GM18873 (cell line): Measurements from ENCODE around the gene TUFT1.

Experiments used
- ATAC-seq: cut with Tn5 transposase; IDR thresholded peaks from one replicate; pipeline ENCODE4 v1.9.1; 2021; ENCODE audit warnings: mild to moderate bottlenecking, moderate library complexity, moderate number of reproducible peaks; ENCODE audit not compliant: unreplicated experiment, low FRiP score

TUFT1 gene, protein sequence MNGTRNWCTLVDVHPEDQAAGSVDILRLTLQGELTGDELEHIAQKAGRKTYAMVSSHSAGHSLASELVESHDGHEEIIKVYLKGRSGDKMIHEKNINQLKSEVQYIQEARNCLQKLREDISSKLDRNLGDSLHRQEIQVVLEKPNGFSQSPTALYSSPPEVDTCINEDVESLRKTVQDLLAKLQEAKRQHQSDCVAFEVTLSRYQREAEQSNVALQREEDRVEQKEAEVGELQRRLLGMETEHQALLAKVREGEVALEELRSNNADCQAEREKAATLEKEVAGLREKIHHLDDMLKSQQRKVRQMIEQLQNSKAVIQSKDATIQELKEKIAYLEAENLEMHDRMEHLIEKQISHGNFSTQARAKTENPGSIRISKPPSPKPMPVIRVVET

DNA sequence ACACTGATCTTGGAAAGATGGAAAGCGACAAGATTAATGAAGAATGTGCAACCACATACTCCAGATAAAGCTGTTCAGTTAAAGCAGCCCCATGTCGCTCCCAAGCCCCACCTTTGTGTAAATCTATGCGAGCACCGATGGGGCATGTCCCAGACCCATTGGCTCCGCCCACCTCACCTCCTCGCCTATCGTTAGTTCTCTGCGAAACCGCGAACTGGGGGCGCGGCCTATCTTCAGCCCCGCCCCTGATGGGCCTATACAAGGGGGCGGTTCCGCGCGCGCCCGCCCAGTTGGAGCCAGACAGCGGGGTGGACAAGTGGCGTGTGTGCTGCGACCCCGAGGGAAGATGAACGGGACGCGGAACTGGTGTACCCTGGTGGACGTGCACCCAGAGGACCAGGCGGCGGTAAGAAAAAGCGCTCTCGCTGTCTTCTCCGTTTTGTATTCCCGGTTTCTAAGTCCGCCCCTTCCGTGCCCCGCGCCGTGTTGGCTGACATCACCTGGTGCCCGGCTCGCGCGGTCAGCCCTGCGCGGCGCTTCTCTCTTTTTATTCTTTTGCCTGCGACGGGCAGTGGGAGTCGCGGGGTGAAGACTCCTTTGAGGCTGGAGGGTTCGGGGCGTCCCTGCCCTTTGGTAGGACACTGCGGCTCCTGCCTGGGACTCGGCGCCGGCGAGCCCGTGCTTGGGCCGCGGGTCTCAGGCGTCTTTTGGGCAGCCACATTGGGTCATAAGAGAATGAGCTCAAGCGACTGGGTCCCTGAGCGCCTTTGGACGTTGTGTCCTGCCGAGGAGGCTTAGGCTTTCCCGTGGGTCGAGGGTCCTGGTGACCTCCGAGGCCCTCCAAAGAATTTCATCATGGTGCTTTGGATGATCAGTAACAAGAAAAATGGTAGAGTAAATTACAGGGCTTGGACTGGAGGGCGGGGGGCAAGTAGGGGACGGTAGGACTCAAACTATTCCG lies at the start of gene TUFT1:
Gene TUFT1 (plus strand): TSS at position 289 of the 961 bp plus-strand sequence. CDS start 58 bp downstream, at position 347.
- peak; percentile 89 for ATAC-seq

DNA sequence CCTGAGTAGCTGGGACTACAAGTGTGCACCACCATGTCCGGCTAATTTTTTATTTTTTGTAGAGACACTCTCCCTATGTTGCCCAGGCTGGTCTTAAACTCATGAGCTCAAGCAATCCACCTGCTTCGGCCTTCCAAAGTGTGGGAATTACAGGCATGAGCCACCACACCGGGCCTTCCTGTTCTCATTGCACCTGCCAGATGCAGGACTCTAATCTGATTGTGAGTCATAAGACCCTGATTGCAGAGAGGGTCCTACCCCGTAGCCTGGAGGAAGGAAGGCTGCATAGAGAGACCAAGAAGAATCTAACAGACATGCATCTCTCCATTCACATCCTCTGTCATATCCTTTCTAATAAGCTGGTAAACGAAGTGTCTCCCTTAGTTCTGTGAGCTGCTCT lies 48.5 kb upstream of the TUFT1 start:
- no peak for ATAC-seq

DNA sequence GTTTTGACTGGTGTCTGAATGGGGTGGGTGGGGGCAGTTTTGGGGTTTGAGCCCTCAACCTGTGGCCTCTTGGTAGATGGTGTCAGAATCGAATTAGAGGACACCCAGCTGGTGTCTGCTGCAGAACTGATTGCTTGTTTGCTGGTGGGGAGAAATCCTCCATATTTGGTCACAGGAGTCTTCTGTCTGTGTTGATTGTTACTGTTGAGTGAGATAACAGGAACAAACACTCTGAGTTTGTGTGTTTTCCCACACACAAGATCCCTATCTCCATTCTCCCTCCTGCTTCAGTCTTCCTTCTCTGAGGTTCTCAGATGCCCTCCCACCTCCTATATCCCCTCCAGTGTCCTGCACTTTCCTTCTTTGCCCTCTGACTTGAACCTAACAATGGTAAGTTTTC lies 48.0 kb upstream of the TUFT1 start:
- ATAC-seq, result no peak

DNA sequence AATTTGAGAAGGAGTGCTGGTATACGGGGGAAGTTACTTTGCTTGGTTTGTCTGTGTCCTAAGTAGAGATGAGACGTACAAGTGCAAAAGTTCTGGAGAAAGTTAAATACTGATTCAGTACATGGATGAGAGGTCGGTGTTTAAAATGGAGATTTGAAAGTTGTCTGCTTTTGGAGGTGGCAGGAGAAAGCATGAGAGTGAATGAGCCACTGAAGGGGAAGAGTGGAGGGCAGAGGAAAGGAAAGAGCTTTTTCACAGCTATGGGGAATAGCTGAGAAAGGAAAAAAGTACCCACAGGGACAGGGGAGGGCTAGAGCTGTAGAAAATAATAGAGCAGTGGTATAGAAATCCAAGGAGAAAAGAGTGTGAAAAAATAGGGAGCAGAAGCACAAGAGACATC lies 47.1 kb upstream of the TUFT1 start:
- no peak for ATAC-seq

DNA sequence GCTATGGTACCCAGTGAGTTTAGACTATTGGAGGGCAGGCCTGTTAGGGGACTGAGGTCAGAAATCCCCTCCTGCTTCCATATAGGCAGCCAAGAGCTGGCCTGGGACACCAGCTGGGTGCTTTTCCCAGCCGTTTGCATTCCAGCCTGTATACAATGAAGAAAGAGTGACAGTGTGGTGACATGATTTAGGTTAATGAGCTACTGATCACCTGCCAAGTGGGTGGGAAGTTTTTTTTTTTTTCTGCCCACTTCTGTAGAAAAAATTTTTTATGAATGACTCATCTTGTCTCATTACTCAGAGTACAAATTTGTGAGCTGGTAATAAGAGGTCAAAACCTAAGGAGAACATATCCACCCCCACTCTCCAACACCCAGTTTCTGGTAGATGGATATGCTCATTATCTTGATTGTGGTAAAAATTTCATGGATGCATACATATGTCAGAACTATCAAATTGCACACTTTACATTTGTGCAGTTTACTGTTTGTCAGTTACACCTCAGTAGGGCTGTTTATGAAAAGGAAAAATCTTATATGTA lies 45.3 kb upstream of the TUFT1 start:
- ATAC-seq, result no peak

DNA sequence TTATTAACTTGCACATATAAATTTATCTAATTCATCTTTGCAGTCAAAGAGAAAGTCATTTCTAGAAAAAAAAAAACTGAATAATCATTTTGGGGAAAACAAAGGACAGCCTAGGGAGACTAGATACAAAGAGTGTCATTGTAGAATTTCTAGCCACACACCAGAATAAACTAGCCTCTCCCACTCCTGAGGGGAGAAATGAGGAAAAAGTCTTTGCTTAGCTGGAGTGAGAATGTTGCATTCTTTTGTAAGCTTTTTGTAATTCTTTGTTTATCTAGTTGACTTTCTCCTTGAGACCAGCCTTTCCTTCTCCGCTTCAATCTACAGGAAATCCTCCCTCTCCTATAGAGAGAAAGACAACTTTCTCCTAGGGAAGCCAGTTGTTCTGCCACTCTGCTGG lies 44.8 kb upstream of the TUFT1 start:
- ATAC-seq, result no peak

DNA sequence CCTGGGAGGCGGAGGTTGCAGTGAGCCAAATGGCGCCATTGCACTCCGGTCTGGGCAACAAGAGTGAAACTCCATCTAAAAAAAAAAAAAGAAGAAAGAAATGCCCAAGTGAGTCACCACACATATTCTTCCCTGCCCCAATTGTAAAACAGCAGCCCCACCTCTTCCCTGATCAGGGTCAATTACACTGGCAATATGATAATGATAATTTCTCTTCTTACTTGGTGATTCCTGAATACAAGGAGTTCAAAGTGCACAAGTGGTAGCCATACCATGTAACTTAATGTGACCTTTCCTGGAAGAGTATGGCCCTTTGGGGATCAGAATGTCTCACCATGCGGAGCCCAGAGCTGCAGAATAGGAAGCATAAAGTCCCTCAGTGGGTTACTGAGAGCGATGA lies 40.7 kb upstream of the TUFT1 start:
- ATAC-seq, result no peak

DNA sequence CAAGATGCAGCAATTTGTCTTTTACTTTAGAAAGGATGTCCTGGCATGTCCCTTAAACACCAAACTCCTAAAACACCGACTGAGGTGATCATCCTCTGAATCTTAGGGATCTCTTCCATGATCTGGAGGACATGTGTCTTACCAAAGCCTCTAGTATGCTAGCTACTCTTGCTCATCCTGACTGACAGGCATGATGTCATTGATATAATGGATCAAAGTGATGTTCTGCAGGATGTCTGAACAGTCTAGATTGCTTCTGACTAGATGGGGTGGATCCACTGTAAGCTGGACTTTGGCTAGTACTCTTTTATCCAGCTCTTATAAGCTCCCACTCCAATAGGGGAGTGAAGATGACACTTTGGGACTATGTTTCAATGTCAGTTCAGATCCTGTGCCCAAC lies 40.2 kb upstream of the TUFT1 start:
- ATAC-seq, result no peak

DNA sequence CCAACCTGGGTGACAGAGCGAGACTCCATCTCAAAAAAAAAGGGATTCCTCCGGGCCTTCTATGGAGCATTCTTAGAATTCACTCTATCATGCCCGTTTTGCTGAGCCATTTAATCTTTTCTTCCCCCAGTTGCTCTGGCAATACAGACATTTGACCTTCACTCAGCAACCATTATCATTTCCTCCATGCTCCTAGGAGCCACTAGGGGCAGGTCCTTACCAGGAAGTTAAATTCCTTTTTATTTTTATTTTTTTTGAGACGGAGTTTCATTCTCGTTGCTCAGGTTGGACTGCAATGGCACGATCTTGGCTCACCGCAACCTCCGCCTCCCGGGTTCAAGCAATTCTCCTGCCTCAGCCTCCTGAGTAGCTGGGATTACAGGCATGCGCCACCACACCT lies 38.6 kb upstream of the TUFT1 start:
- ATAC-seq, result no peak

DNA sequence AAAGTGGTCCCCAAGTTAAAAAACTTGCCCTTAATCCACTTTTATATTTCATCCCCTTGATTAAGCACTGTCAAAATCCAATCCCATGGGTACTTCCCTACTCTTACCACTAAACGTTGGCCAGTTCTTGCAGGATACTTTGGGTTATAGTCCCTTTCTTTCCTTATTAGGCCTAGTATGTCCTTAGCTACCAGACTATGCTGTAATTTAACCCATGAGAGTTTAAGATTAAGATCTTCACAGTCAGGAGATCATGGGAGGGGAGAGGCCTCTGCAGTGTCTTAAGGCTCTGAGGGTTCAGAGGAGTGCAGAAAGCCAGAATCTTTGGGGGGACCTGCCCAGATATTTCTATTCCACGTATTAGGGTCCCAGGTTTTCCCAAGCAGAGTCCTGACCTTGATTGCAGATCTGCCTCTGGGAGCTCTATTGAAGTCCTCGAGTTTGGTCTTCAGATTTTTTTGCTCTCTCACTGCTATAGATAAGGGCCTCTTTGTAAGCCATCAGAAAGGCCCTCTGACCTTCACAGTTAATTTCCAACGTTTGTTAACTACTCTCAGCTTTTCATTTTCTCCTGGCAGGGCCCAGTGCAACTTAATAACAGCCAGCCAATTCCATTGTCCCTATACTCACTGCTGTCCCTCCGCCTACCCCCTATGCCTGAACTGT lies 37.9 kb upstream of the TUFT1 start:
- ATAC-seq, result no peak

DNA sequence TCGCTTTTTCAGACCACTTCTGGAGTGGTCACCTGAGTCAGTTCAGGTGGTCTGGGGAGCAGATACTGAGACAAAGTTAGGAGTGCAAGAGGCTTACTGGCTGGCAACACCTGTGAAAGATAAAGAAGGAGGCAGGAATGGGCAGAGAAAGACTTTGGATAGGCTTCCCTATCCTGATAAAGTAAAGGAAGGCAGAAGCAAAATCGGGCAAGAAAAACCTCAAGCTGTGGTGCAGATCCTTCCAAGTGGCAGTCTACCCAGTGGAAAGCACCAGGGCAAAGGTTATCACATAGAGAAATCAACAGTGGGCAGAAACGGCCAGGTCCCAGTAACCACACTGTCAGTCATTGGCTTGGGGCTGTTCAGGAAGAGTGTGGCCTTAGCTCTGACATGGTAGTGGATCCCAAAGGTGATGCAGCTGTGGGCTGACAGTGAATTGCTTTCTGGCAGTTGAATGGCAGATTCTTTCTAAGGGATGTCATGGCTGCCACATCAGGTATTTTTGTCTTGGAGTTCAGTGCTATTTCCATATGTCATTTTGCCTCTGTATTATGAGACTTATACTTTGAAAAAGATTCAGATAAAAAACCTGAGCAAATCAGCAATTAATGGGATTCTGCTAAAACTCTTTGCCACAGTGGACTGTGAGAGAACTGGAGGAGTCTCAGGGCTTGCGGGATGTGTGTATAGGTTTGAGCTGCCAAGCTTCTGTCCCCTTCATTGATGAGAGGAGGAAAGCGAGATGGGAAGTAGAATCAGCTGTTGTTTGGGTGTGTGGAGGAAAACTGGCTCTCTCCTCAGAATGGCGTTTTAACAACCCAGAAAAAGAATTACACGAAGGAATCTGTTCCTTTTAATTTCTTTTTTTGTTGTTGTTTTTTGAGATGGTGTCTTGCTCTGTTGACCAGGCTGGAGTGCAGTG lies 37.0 kb upstream of the TUFT1 start:
- ATAC-seq, result no peak

DNA sequence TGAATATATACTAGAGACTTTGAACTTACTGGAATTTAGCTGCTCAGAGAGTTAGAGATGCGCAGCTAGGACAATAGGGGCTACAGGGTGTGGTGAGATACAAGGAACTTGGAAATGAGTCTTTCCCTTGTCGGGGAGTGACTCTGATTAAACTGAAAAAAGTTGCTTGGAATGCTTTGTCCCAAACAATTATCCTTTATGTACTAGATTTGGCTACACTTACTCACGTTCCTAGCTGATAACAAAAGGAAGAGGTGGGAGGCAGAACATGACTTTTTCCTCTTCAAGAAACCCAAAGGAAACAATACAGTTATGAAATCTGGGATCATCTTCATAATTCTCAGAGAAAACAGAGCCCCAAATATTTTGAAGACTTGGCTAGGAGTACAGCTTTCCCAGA lies 35.9 kb upstream of the TUFT1 start:
- ATAC-seq, result no peak

DNA sequence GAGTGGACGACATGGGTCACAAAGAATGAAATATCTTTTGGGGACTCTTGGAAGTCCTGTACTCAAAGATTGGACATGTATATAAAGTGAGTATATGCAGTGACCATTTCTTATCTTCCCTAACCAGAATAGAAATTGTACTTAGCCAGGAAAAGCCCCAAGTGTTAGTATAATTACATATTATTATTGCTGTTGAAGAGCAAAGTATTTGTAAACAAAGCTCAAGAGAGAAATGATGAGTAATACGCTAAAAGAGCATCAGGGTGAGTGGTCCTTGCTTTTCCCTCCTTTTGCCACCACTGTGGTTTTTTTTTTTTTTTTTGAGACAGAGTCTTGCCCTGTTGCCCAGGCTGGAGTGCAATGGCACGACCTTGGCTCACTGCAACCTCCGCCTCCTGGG lies 35.4 kb upstream of the TUFT1 start:
- ATAC-seq, result no peak

DNA sequence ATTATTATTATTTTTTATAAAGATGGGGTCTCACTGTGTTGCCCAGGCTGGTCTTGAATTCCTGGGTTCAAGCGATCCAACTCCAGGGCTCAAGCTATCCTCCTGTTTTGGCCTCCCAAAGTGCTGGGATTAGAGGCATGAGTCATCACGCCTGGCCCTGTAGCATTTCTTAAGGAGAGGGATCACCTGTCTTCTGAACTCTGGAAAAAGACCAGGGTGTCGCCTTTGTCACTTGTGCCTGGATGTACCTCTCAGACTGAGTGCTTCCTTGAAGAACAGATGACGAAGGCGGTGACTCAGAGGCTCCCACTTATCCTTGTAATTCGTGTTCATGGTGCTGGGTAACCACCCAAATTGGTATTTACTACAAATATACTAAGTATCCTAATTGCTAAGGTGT lies 31.3 kb upstream of the TUFT1 start:
- no peak for ATAC-seq

DNA sequence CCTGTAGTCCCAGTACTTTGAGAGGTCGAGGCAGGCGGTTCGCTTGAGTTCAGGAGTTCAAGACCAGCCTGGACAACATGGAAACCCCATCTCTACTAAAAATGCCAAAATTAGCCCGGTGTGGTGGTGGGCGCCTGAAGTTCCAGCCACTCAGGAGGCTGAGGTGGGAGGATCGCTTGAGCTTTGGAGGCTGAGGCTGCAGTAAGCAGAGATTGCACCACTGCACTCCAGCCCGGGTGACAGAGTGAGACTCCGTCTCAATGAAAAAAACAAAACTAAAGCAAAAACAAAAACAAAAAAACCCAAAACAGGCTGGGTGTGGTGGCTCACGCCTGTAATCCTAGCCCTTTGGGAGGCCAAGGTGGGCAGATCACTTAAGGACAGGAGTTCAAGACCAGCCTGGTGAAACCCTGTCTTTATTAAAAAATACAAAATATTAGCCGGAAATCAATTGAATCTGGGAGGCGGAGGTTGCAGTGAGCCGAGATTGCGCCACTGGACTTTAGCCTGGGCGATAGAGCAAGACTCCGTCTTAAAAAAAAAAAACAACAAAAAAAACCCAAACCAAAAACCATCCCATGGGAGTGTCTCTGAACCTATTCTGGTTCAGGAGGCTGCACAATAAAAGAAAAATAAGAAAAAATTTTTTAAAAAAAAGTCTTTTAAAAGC lies 30.6 kb upstream of the TUFT1 start:
- ATAC-seq, result no peak

DNA sequence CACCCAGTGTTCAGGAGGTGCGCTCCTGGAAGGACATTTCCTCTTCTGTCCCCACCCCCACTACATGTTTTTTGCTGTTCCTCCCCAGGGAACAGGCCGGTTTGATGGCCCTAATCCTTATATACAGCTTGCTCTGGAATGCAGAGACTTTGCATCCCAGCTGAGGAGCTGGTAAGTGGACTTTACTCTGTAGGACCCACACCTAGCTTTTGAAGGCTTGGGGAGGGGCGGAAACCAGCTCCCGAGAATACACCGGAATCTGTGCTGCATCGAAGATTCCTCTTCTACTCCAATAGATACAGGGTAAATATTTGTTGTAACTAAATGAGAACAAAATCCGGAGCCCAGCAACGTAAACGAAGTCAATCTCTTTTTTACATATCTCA lies 30.1 kb upstream of the TUFT1 start:
- ATAC-seq, result no peak

DNA sequence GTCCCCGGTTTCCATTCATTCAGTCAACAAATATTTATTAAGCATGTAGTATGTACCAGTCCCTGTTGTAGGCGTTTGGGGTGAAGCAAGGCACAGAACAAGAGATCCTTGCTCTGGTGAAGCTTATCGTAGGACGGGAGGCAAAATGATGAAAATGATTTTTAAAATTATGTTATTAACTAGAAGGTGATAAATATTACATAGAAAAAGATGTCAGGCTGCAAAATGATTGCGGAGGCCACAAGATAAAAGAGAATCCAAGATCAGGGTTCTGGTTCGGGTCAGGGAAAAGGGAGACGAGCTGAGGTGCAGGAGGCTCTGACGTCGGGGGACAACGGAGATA lies 29.5 kb upstream of the TUFT1 start:
- no peak for ATAC-seq

DNA sequence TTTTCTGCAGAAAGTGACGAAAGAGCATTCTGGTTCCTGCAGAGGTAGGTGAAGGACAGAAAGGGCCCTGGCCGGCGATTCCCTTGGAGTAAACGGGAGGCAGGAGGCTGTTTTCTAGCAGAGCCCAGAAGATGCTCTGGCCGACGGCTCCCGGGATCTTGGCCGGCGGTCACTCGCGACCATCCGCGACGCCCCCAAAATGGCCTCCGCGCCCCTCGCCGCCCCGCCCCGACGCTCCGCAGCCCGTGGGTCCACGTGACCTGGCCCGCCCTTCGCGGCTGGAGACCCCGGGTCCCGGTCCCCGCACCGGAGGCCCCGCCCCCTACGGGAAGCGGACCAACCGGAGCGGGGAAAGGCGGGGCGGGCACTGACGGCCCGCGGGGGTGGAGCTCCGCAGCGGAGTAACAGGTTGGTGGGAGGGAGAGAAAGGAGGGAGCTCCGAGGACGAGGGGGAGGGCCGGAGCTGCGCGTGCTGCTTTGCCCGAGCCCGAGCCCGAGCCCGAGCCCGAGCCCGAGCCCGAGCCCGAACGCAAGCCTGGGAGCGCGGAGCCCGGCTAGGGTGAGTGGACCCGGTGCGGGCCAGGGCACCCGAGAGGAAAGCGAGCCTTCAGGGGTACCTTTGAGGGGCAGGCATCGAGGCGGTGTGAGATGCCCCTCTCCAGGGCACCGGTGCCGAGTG lies 29.0 kb upstream of the TUFT1 start, which contains the start of gene CGN:
Gene CGN (plus strand): TSS at position 431 of the 679 bp plus-strand sequence. CDS start 7,133 bp downstream, outside the sequence.
- peak; percentile 54 for ATAC-seq
